ENCODE results near the gene PAFAH2. TPM values are rescaled to one million over a fixed set of nuclear protein-coding genes. Genes with fewer than 3 reads are reported as not detected.

The PAFAH2 gene
- 10 to 100 TPM; 11.6 to 14.1 (median 12.3) TPM for polyA plus RNA-seq (ENCODE audit: insufficient read depth in 1 of 5, insufficient read length in 5 of 5, low replicate concordance in 1 of 5)
- long read RNA-seq, donor 1, transcript PAFAH2-201 (11 exons, 3,581 nt), result major isoform, 7 of 7 reads
- long read RNA-seq, donor 1, partial matches to known transcripts, result 0 of 7 reads
- long read RNA-seq, donor 1, other reads (novel, unspliced or antisense), result 0 of 7 reads
- long read RNA-seq, donor 2, partial matches to known transcripts, result 0 of 1 reads
- long read RNA-seq, donor 2, other reads (novel, unspliced or antisense), result 0 of 1 reads
- long read RNA-seq, donor 3, partial matches to known transcripts, result 0 of 4 reads
- long read RNA-seq, donor 3, other reads (novel, unspliced or antisense), result 0 of 4 reads
- long read RNA-seq, donor 4, partial matches to known transcripts, result 0 of 1 reads
- long read RNA-seq, donor 4, other reads (novel, unspliced or antisense), result 0 of 1 reads
- long read RNA-seq, donor 5, partial matches to known transcripts, result 0 of 4 reads
- long read RNA-seq, donor 5, other reads (novel, unspliced or antisense), result 0 of 4 reads
- long read RNA-seq, donor 6, partial matches to known transcripts, result 0 of 3 reads
- long read RNA-seq, donor 6, other reads (novel, unspliced or antisense), result 0 of 3 reads
- long read RNA-seq, donor 7, result 0 reads
- long read RNA-seq, donor 8, partial matches to known transcripts, result 0 of 1 reads
- long read RNA-seq, donor 8, other reads (novel, unspliced or antisense), result 0 of 1 reads

DNA sequence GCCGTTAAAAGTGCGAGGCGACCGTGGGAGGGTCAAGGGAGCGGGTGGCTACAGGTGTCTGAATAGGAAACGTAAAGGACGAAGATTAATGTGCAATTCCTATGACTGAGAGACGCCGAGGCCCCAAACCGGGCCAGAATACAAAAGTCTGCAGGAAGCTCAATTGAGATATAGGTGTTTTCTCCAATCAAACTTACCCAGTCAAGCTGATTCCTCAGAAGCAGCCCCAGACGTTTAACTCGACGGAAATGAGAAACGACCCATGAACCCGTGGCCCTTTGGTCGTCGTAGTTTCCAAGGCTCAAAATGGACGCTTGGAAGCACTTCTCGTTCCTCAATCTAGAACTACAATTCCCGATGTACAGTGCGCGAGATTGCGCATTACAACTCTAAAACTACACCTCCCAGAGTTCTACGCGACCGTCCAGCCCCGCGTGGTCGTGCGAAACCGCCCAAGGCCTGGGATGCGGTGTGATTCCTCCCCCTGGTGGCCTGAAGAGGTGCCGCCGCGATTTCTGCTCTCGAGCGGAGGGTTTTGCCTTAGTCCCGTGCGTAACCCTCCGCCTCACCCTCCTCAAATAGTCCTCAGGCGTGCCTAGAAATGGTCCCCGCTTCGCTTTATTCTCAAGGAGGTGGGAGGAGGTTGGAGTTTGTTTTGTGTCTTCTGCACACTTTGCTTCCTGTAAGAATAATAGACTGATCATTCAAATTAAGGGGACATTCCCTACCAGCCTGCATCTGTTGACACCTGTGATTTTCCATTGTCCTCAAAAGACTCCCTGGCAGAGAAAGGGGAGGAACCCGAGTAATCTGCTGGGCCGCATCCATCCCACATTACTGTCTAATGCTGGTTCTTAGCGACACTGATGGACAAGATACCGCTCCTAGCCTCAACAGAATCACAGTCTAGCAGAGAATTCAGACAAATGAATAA lies at the start of gene PAFAH2:
PAFAH2 (minus strand) TSS at position 236 of the 934 bp plus-strand sequence. CDS start 7,247 bp downstream, outside the sequence.
- peak; percentile 99 for DNase-seq

GRCh38 chr1:26047278-26047874 lies 49.5 kb upstream of the PAFAH2 start:
- no peak for DNase-seq

DNA sequence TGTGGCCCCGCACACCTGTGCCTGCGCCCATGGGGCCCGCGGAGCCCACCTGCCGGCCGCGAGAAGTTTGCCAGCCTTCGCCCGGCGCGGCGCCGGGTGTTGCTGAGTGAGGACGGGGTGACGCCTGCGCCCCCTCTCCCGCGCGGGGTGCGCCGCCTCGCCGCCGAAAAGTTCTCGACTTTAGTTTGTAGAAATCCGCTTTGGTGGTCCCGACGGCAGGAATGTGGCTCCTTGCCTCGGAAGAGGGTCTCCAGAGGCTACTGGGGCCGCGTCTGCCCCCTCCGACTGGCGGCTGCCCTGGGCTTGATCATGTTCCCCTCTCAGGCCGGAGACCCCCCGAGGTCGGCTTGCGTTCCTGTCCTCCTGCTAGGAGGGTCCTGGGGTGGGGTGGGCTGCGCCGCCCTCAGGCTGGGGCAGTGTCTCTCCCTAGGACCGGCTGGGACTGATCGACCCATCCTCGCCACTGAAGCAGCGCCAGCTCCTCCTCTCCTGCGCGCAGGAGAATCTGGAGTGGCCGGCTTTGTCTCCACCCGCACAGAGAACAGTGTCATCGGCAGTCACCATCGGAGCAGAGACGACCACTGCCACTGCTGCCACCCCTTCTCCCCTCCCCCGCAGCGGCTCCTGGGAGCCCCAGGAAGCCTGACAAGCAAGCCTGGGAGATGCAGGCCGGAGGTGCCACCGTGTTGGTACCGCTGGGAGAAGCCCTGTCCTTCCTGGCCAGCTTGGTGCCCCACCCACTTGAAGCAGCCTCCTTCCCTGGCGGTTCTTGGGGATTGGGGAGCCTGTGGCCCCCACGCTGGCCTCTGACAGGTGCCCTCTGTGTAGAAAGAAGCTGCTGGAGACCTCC lies 48.6 kb upstream of the PAFAH2 start:
- DNase-seq, result no peak

DNA sequence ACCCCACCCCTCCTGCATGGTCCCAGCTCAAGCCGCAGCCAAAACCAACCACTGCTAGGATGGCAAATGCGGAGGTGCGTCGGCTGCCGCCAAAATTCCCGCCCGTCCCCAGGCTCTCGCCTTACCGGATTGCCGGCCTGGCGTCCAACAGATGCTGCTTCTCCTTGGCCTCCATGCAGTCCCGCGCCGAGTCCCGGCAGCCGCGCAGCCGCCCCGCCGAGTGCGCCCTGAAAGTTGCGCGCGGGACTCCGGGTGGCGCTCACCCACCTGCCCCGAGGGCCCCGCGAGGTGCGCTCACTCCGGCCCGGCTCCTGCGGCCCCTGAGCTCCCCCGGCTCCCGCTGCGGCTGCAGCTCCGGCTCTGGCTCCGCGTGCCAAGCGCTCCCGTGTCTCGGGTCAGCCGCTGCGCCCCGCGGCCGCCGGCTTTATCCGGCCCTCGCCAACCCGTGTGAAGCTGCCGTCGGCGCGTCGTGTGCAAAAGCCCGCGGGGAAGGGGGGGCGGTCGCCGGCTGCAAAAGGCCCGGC lies 47.9 kb upstream of the PAFAH2 start, which contains the start of gene SLC30A2:
SLC30A2 (minus strand) TSS at position 397 of the 524 bp plus-strand sequence; CDS start at position 175, 222 bp downstream.
- no peak for DNase-seq

GRCh38 chr1:26044971-26045721 lies 47.3 kb upstream of the PAFAH2 start:
- no peak for DNase-seq

DNA sequence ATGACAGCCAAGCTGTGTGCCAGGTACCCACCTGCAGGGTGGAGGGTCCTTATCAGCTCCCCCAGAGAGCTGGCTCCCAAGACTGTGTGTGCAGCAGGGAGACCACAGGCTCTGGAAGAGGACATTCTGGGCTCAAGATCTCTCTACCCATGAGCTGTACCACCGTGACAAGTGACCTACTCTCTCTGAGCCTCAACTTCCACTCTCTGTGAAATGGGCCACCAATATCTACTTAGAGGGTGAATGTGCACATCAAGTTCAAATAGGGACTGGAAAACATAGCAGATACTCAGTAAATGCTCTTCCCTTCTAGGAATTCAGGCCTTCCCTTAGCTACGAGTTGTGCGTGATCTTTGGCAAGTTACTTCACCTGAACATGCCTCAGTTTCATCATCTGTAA lies 46.6 kb upstream of the PAFAH2 start:
- no peak for DNase-seq

DNA sequence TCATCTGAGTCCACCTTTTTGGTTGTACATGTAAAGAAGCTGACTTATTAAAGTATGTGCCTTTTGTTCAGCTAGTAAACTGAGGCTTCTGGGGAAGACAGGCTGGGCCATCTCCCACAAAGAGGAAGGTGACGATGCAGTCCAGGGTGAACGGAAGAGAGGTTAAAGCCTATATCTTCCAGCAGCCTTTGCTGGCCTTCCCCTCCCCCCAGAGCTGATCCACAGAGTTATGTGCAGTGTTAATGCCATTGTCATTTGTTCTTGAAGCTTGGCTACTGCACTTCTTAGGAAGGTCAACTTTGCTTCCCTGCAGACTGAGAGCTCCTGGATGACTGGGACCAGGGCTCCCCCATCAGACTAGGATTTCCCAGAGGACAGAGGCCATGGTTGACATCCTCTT lies 45.9 kb upstream of the PAFAH2 start:
- no peak for DNase-seq

- no peak for DNase-seq
Measured at GRCh38 chr1:26041978-26042377, 44.1 kb upstream of the PAFAH2 start.

DNA sequence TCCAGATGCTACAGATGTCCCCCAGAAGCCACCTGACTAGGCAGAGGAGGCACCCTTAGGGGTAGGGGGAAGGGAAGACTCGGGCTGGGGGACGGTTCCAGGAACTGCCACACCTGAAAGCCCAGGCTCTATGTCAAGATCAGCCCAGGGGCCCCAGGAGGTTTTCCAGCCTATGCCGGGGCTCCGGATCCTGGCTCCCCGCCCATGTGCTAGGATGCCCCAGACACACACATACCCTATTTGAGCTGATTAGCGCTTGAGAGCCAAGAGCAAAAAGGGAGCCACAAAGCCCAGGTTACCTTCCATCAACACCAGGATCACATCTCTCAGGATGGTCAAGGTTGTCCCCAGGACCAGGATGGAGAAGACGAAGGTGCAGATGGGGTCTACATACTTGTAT lies 43.5 kb upstream of the PAFAH2 start:
- DNase-seq, result no peak

DNA sequence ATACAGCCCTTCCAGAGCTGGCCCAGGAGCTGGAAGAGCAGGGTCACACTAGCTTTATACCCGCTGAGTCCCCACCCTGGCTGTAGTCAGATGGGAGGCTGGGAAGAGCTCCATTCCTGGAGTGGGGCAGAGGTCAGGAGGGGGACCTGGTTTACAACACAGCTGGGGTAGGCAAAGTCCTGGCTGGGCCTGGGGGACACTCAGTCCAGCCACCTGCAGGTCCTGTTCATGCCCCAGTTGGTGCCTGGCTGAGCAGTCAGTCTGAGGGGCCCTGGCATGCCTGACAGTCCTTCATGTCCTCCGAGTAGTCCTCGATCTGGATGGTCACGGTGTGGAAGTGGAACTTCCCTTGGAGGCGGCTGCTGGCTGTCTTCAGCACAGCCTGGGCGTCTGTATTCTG lies 41.0 kb upstream of the PAFAH2 start:
- no peak for DNase-seq

- no peak for DNase-seq
Measured at GRCh38 chr1:26038477-26038876, 40.6 kb upstream of the PAFAH2 start.

- no peak for DNase-seq
Measured at GRCh38 chr1:26037904-26038303, 40.0 kb upstream of the PAFAH2 start.

GRCh38 chr1:26036756-26037281 lies 39.0 kb upstream of the PAFAH2 start:
- no peak for DNase-seq

DNA sequence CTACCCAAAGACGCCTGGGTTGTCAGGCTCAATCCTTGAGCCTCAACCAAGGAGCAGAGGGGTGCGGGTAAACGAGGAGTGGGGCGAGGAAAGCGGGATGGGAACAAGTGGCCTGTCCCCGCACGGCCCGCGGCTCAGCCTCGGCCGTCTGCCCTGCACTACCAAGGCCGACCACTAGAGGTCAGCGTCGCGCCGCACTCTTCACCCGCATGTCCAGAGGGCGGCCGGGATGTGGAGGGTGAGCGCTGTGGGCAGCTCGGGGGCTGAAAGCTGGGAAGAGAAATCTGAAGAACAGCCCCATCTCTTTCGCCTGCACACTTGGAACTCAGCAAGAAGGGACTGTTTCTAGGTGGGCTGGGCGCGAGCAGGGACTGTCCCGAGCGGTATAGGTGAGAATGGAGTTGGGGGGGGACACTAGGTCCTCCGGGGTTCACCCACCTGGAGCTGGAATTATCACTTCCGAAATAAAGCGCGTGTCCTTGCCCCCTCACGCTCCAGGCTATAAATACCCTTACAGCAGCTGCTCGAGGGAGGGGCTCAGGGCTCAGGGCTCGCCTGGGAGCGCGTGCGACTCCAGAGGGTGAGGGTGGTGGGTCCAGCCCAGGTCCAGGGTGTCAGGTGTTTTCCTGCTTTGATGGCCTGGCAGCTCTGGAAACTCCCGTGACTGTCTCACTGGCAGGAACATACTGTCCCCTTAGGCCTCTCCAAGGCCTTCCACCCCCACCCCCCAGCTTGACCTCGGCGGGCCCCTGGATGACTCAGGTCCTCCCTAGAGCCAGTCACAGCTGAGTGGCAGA lies 38.3 kb upstream of the PAFAH2 start:
- peak; percentile 80 for DNase-seq

GRCh38 chr1:26035203-26035958 lies 37.5 kb upstream of the PAFAH2 start:
- DNase-seq, result peak; percentile 90

- no peak for DNase-seq
Measured at GRCh38 chr1:26034504-26035202, 36.8 kb upstream of the PAFAH2 start.

Data from right lung (tissue), 10 donors.